BLaER1 (cell line): ENCODE measurements around the gene FASTK.
A peak's percentile ranks its signal among the peaks of the same experiment; 100 is the strongest.
"Not testable (repeated sequence)": the region's sequence is repeated elsewhere in the genome, so short reads cannot be mapped to it uniquely, and the experiment has no call there.

Experiments used
- H3K27ac ChIP-seq: shearing (Covaris generic); formaldehyde crosslinking; 2 replicates; pipeline ENCODE4 v1.8.1; 2022
- H3K27me3 ChIP-seq: shearing (Covaris generic); formaldehyde crosslinking; 2 replicates; pipeline ENCODE4 v1.8.1; 2022
- H3K36me3 ChIP-seq: shearing (Covaris generic); formaldehyde crosslinking; 2 replicates; pipeline ENCODE4 v1.8.1; 2022
- H3K4me1 ChIP-seq: shearing (Covaris generic); formaldehyde crosslinking; 2 replicates; pipeline ENCODE4 v1.8.1; 2022
- H3K4me2 ChIP-seq: shearing (Covaris generic); formaldehyde crosslinking; 2 replicates; pipeline ENCODE4 v1.8.1; 2022
- H3K4me3 ChIP-seq: shearing (Covaris generic); formaldehyde crosslinking; 2 replicates; pipeline ENCODE4 v1.8.1; 2022
- H3K9ac ChIP-seq: shearing (Covaris generic); formaldehyde crosslinking; 2 replicates; pipeline ENCODE4 v1.8.1; 2022
- H3K9me3 ChIP-seq: shearing (Covaris generic); formaldehyde crosslinking; 2 replicates; pipeline ENCODE4 v1.8.1; 2022
- H4K20me1 ChIP-seq: shearing (Covaris generic); formaldehyde crosslinking; 2 replicates; pipeline ENCODE4 v1.8.1; 2022
- Cebpa-rat ChIP-seq: shearing (Covaris generic); IDR thresholded peaks from 2 replicates; pipeline ENCODE4 v1.8.1; 2022

Gene FASTK

DNA sequence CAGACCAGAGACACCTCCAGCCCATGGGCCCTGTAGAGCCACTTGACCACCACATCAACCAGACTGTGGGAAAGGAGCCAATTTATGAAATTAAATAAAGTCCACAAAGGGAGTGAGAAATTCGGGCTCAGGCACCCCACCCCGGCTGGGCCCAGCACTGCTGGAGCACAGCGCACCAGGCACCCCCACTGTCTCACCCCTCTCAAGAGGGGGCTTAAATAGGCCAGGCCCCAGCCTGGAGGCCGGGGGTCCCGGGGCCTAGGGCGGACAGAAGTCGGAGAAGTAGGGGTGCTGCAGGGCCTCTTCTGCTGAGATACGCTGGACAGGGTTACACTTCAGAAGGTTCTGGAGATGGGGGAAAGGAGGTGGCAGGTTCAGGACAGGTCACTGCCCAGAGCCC, 26.9 kb downstream of the FASTK start:
- Histone ChIP-seq H3K4me2 (peak overlapping the region; percentile 36), H3K36me3 (peaks cover 9% of the 10 kb centered on the region; the same call in 1 of the 2 replicates), H3K9ac (no peak overlapping the region), H3K4me1 (peaks cover 55% of the 10 kb centered on the region), H4K20me1 (0 out of 2 replicates have a peak, but pooled peaks cover 18% of the 10 kb centered on the region), H3K27me3 (0 out of 2 replicates have a peak, but pooled peaks cover 6% of the 10 kb centered on the region), H3K9me3 (no peaks in the 10 kb centered on the region), H3K4me3 (no peak overlapping the region), H3K27ac (no peak overlapping the region)
- no peak for TF ChIP-seq Cebpa-rat

DNA sequence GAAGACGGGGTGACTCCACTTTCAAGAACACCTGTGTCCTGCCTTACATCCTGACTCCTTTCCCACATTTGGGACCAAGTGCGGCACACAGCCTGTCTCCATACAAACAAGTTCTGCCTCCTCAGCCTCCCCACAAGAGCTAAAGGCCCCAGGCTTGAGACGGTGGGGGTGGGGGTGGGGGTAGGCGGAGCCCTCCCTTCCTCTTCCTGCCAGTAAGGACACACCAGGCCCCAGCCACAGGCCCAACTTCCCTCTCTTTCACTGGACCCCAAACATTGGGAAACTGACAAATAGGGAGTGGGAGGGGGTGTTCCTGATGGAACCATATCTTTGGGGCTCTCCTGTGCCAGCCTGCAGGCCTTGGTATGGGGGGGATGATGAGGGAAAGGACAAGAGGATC, 27.5 kb downstream of the FASTK start:
- H3K9me3 ChIP-seq, result no peaks in the 10 kb centered on the region
- peak overlapping the region; percentile 36 for H3K4me2 ChIP-seq
- no peak for TF ChIP-seq Cebpa-rat
- no peak overlapping the region for H3K9ac ChIP-seq
- H3K27ac ChIP-seq, result no peak overlapping the region
- H3K4me1 ChIP-seq, result peaks cover 48% of the 10 kb centered on the region
- H3K36me3 ChIP-seq, result peaks cover 9% of the 10 kb centered on the region; the same call in 1 of the 2 replicates
- 0 out of 2 replicates have a peak, but pooled peaks cover 18% of the 10 kb centered on the region for H4K20me1 ChIP-seq
- H3K4me3 ChIP-seq, result no peak overlapping the region
- H3K27me3 ChIP-seq, result 0 out of 2 replicates have a peak, but pooled peaks cover 6% of the 10 kb centered on the region

DNA sequence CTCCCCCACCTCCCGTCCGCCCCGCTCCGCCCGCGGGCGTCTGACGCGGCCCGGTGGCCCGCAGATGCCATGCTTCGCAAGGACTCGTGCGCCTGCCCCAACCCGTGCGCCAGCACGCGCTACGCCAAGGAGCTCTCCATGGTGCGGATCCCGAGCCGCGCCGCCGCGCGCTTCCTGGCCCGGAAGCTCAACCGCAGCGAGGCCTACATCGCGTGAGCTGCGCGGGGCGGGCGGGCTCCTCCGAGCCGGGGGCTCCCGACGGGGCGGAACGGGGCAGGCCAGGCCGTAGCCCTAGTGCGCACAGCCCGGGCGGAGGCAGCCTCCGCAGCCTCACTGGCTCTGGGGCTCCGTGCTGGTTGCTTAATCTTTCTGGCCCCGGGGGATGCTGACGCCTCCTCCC, 29.5 kb downstream of the FASTK start:
- H3K9ac ChIP-seq, result no peak overlapping the region
- H3K27ac ChIP-seq, result no peak overlapping the region
- 0 out of 2 replicates have a peak, but pooled peaks cover 18% of the 10 kb centered on the region for H4K20me1 ChIP-seq
- H3K4me2 ChIP-seq, result peak overlapping the region; percentile 80
- peaks cover 34% of the 10 kb centered on the region for H3K4me1 ChIP-seq
- 0 out of 2 replicates have a peak overlapping the region, but pooled peaks have one; percentile 42 for H3K4me3 ChIP-seq
- H3K9me3 ChIP-seq, result no peaks in the 10 kb centered on the region
- H3K36me3 ChIP-seq, result peaks cover 10% of the 10 kb centered on the region
- 0 out of 2 replicates have a peak, but pooled peaks cover 6% of the 10 kb centered on the region for H3K27me3 ChIP-seq
- TF ChIP-seq Cebpa-rat, result 0 out of 2 replicates have a peak, but pooled peaks have one; percentile 44

DNA sequence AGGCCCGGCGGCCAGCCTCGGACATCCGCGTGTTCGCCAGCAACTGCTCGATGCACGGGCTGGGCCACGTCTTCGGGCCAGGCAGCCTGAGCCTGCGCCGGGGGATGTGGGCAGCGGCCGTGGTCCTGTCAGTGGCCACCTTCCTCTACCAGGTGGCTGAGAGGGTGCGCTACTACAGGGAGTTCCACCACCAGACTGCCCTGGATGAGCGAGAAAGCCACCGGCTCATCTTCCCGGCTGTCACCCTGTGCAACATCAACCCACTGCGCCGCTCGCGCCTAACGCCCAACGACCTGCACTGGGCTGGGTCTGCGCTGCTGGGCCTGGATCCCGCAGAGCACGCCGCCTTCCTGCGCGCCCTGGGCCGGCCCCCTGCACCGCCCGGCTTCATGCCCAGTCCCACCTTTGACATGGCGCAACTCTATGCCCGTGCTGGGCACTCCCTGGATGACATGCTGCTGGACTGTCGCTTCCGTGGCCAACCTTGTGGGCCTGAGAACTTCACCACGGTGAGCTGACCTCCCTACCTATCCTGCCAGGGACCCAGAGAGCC, 31.6 kb downstream of the FASTK start:
- no peaks in the 10 kb centered on the region for H3K9me3 ChIP-seq
- peaks cover 15% of the 10 kb centered on the region for H3K36me3 ChIP-seq
- TF ChIP-seq Cebpa-rat, result no peak
- no peak overlapping the region for H3K4me3 ChIP-seq
- H3K9ac ChIP-seq, result no peak overlapping the region
- H3K4me2 ChIP-seq, result no peak overlapping the region
- H3K27ac ChIP-seq, result no peak overlapping the region
- peaks cover 33% of the 10 kb centered on the region for H3K4me1 ChIP-seq
- H3K27me3 ChIP-seq, result 0 out of 2 replicates have a peak, but pooled peaks cover 6% of the 10 kb centered on the region
- H4K20me1 ChIP-seq, result 0 out of 2 replicates have a peak, but pooled peaks cover 18% of the 10 kb centered on the region

DNA sequence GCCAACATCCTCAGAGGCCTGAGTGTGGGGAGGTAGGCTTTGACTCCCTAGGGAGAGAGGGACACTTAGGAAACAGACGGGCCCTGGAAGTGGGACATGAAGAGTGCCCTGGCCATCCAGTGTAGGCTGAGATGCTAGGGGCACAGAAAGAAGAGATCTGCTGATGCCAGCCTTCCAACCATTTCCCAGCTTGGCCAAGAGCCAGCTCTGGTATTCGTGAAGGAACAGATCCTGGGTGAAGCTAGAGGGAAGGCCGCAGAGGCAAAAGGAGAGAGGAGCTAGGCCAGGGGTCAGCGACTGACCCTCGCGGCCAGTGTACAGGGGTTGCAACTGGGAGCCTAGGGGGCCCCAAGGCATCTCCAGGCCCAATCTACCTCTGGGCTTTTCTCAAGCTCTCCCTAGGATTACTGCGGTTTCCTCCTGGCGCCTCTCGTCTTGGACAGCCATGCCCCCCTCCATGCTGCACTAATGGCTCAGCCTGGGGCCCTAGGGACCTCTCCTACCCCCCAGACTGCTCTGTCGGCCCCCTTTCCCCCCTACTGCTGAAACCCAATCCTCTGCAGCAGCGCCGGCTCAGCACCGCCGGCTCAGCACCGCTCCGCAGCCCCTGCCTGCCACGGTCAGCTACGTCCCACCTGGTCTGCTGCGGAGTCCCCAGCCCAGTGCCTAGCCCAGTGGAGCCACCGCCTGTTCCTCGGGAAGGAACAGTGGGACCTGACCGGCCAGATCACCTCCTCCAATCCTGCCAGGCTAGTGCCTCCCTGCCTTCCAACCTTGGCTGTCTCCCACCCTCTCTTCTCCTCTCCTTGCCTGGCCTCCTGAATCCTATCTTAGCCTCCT, 32.4 kb downstream of the FASTK start, which contains the start of gene ASIC3:
Gene ASIC3, plus strand, starts transcription at position 556 of the 840 bp plus-strand sequence. CDS start 355 bp downstream, outside the sequence.
- H3K27me3 ChIP-seq, result 0 out of 2 replicates have a peak, but pooled peaks cover 6% of the 10 kb centered on the region
- no peak within 1 kb of the TSS for H3K27ac ChIP-seq
- H3K4me2 ChIP-seq, result no peak within 1 kb of the TSS
- H4K20me1 ChIP-seq, result 0 out of 2 replicates have a peak, but pooled peaks cover 18% of the 10 kb centered on the region
- H3K36me3 ChIP-seq, result peaks cover 12% of the 10 kb centered on the region; the same call in 1 of the 2 replicates
- H3K4me1 ChIP-seq, result peaks cover 27% of the 10 kb centered on the region
- no peak for TF ChIP-seq Cebpa-rat
- no peak within 1 kb of the TSS for H3K4me3 ChIP-seq
- no peaks in the 10 kb centered on the region for H3K9me3 ChIP-seq
- no peak within 1 kb of the TSS for H3K9ac ChIP-seq

DNA sequence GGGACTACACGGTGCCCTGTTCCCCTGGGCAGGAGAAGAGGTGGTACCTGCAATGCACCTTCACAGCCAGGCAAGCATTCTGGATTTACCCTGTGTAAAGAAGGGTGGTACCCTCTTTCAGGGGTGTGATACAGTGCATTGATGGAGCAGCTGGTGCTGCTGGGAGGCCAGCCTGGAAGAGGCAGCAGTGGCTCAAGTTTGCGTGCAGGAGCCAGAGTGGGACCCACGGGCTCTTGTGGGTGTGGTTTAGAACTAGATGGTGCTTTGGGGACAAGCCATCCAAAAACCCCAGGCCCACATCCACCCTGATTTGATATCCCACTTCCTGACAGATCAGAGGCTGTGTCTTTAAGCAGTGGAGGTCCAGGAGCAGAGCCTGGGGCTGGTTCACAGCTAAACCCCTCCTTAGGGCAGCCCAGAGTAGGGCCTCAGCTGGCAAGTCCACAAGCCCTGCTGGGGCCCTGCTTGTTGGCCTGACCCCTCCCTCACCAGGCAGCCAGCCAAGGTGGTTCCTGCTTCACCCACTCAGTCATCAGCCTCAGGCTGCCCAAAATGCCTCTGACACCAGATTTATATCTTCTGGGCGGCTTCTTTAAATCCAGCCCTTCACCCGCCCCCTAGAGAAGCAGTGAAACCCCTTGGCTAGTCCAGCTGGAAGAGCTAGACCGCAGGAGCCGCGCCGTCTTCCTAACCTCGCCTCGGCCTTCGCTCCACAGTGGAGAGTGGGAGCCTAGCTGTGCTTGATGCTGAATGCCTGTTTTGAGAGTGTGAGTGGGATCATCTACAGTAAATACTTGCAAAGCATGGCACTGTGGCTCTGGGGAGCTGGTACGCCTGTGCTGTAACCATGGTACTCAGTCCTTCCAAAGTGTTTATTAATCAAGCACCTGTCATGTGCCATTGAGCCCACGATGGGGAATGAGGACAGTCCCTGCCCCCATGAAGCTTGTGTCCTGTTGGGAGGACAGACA, 33.7 kb downstream of the FASTK start:
- no peaks in the 10 kb centered on the region for H3K9me3 ChIP-seq
- 0 out of 2 replicates have a peak, but pooled peaks cover 18% of the 10 kb centered on the region for H4K20me1 ChIP-seq
- H3K36me3 ChIP-seq, result peaks cover 15% of the 10 kb centered on the region; the same call in 1 of the 2 replicates
- H3K27me3 ChIP-seq, result 0 out of 2 replicates have a peak, but pooled peaks cover 6% of the 10 kb centered on the region
- H3K4me1 ChIP-seq, result peaks cover 14% of the 10 kb centered on the region
- H3K27ac ChIP-seq, result no peak overlapping the region
- H3K4me3 ChIP-seq, result no peak overlapping the region
- no peak for TF ChIP-seq Cebpa-rat
- H3K9ac ChIP-seq, result no peak overlapping the region
- H3K4me2 ChIP-seq, result no peak overlapping the region

DNA sequence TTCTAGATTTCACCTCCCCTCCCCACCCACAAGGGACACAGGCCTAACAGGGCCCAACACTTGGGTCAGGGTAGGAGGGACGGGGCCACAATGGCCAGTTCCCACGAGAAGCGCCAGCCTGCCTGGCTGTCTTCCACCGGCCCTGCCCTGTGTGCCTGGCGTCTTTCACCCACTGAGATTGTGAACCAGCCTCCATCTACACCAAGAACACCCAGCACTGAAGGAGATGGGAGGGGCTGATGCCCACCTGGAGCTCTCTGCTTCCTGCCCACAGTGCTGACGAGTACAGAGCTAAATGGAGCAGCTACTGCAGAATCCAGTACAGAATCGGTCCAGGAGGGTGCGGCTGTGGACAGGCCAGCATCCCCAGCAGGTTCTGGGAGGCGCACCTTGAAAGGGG, 34.6 kb downstream of the FASTK start:
- 0 out of 2 replicates have a peak, but pooled peaks cover 6% of the 10 kb centered on the region for H3K27me3 ChIP-seq
- H3K36me3 ChIP-seq, result peaks cover 15% of the 10 kb centered on the region; the same call in 1 of the 2 replicates
- H3K4me3 ChIP-seq, result no peak overlapping the region
- no peak overlapping the region for H3K27ac ChIP-seq
- H3K9ac ChIP-seq, result no peak overlapping the region
- TF ChIP-seq Cebpa-rat, result no peak
- no peak overlapping the region for H3K4me2 ChIP-seq
- H4K20me1 ChIP-seq, result 0 out of 2 replicates have a peak, but pooled peaks cover 17% of the 10 kb centered on the region
- H3K9me3 ChIP-seq, result no peaks in the 10 kb centered on the region
- peaks cover 4% of the 10 kb centered on the region for H3K4me1 ChIP-seq

DNA sequence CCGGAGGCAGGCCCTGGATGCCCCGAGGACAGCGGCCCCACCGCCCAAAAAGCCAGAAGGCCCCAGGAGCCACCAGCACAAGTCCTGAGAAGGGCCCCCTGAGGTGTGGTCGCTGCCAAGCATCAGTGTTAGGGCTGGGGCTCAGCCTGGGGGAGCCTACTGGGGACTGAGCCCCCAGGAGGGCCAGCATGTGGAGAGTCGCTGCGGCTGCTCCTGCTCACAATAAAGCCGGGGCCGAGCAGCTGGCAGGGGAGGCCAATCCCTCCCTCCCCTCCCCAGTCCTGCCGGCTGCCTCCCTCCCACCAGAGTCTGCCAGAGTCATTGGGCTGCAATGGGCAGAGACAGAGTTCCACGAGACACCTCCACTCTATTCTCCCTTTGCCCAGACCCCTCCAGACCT, 35.3 kb downstream of the FASTK start:
- Histone ChIP-seq H3K4me3 (no peak overlapping the region), H3K36me3 (peaks cover 15% of the 10 kb centered on the region; the same call in 1 of the 2 replicates), H3K9ac (no peak overlapping the region), H3K4me2 (no peak overlapping the region), H3K4me1 (peaks cover 7% of the 10 kb centered on the region), H3K9me3 (no peaks in the 10 kb centered on the region), H4K20me1 (peaks cover 15% of the 10 kb centered on the region; the same call in 1 of the 2 replicates), H3K27ac (no peak overlapping the region), H3K27me3 (0 out of 2 replicates have a peak, but pooled peaks cover 3% of the 10 kb centered on the region)
- TF ChIP-seq Cebpa-rat, result no peak

DNA sequence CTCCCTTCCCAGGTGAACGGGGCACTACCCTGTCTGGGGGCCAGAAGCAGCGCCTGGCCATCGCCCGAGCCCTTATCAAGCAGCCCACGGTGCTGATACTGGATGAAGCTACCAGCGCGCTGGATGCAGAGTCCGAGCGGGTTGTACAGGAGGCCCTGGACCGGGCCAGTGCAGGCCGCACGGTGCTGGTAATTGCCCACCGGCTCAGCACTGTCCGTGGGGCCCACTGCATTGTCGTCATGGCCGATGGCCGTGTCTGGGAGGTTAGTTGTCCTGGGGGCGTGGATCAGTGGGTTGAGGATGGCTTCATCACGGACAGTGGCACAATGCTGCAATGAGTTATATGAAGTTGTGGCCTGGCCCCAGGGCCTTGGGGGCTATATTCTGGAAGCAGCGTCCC, 36.6 kb downstream of the FASTK start:
- H3K4me1 ChIP-seq, result peaks cover 20% of the 10 kb centered on the region
- peaks cover 16% of the 10 kb centered on the region for H4K20me1 ChIP-seq
- H3K36me3 ChIP-seq, result peaks cover 15% of the 10 kb centered on the region; the same call in 1 of the 2 replicates
- H3K27ac ChIP-seq, result no peak overlapping the region
- TF ChIP-seq Cebpa-rat, result no peak
- H3K9me3 ChIP-seq, result no peaks in the 10 kb centered on the region
- no peak overlapping the region for H3K4me3 ChIP-seq
- H3K27me3 ChIP-seq, result no peaks in the 10 kb centered on the region
- no peak overlapping the region for H3K4me2 ChIP-seq
- no peak overlapping the region for H3K9ac ChIP-seq

DNA sequence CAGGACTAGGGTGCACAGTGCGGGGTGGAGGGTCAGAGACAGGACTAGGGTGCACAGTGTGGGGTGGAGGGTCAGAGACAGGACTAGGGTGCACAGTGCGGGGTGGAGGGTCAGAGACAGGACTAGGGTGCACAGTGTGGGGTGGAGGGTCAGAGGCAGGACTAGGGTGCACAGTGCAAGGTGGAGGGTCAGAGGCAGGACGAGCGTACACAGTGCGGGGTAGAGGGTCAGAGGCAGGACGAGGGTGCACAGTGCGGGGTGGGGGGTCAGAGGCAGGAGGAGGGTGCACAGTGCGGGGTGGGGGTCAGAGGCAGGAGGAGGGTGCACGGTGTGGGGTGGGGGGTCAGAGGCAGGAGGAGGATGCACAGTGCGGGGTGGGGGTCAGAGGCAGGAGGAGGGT, 37.2 kb downstream of the FASTK start:
- not testable (repeated sequence) for H3K9me3 ChIP-seq, H3K27me3 ChIP-seq, H3K4me2 ChIP-seq, H3K9ac ChIP-seq, H3K27ac ChIP-seq, H3K4me3 ChIP-seq
- Histone ChIP-seq H4K20me1 (peaks cover 16% of the 10 kb centered on the region), H3K36me3 (peaks cover 15% of the 10 kb centered on the region; the same call in 1 of the 2 replicates), H3K4me1 (peaks cover 25% of the 10 kb centered on the region)
